ENCODE data around the gene NTN4.
"Not testable (repeated sequence)": the region's sequence is repeated elsewhere in the genome, so short reads cannot be mapped to it uniquely, and the experiment has no call there.

Gene NTN4

DNA sequence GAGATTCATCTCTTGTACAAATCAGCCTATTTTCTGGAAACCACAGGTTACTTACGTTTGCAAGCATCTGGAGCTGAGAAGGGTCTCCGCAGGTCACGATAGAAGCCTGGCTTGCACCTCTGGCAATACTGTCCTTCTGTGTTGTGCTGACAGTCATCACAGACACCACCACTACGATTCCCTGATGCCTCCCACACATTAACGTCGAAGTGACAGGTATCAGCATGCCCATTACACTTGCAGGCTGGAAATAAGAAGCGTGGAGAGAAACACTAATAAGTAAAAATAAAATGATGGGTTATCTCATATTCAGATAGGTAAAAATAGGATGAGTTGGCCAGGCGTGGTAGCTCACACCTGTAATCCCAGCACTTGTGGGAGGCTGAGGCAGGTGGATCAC, 80.2 kb downstream of the NTN4 start:
- DNase-seq (ENCODE audit: low read depth in 3 of 3): no peak

DNA sequence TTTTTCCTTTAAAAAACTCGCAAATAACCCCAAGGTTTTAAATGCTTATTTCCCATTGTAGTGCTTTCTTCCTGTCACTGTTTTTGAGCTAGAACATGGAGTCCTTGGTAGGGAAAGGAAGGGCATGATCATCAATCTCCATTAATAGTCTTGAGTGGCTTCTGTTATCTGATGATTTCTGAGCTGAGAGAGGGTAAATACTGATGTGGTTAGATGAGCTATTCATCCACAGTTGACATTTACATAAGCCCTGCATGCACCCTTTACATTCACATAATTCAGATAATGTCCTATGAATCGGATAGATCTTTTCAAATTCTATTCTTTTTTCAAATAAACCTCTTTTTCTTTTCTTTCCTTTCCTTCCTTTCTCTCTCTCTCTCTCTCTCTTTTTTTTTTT, 81.4 kb downstream of the NTN4 start:
- no peak for DNase-seq (ENCODE audit: low read depth in 3 of 3)

DNA sequence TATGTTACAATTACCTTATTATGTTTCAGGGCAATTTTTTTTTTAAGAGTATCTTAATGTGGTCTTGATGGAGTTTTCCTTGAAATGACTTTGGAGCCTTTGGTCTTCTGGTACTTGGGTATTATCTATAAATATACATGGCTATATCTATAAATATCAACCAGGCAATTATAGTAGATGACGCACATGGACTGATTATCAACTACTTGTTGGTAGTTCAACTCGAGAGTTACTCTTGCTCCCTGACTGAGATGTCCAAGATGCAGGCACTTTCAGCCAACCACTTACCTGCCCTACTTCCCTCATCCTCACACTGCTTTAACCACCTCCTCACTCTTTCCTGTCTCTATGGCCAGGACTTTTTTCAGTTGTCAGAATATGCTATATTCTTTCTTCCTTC, 85.4 kb downstream of the NTN4 start:
- no peak for DNase-seq (ENCODE audit: low read depth in 3 of 3)

DNA sequence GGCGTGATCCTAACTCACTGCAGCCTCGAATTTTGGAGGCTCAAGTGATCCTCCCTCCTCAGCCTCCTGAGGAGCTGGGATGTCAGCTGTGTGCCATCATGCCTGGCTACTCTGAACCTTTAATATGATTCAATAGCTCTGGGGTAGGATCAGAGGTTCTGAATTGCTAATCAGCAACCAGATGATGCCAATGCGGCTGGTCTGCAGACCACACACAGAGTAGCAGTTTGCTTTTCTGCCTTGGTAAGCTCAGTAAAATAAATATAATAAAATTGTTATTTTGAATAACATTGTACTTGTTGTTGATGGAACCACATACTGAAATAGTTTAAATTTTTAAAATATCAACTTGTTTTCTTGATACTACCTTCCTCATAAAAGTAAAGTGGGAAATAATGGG, 86.6 kb downstream of the NTN4 start:
- no peak for DNase-seq (ENCODE audit: low read depth in 3 of 3)

DNA sequence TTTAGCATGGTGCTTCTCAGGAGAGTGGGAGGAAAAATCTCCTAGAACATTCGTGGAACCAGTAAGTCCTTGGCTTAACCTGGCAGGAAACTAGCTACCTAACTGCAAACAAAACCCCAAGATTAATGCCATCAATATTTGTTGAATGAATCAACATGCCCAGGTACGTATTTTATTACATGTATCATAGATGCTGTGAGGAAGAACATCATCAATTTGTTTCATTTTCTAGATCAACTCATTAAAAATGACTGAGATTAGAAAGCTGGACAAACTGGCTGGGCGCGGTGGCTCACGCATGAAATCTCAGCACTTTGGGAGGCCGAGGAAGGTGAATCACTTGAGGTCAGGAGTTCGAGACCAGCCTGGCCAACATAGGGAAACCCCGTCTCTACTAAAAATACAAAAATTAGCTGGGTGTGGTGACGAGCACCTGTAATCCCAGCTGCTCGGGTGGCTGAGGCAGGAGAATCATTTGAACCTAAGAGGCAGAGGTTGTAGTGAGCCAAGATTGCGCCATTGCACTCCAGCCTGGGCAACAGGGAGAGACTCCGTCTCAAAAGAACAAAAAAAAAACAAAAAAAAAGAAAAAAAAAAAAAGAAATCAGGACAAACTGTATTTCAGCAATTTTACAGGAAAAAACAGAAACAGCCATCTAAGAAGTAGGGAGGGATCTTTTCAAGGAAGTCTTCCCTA, 88.7 kb downstream of the NTN4 start:
- DNase-seq (ENCODE audit: low read depth in 3 of 3): no peak

DNA sequence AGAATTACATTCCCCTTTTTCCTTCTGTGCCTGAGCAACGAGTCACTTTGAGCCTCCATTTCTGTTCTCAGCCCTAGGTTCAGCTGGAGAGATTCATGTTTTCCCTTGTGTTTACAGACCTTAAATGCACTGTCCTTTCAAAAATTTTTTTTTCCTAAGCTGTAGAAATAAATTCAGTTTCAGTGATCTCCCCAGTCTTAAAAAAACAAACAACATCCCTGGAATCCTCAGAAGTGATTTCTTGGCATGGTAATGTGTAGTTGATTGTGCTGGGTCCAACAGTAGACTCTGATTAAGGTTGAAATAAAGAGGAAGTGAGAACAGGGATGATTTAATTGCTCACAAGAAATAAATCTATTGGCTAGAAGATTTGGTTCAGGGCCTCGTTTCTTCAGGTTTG, 89.3 kb downstream of the NTN4 start:
- no peak for DNase-seq (ENCODE audit: low read depth in 3 of 3)

DNA sequence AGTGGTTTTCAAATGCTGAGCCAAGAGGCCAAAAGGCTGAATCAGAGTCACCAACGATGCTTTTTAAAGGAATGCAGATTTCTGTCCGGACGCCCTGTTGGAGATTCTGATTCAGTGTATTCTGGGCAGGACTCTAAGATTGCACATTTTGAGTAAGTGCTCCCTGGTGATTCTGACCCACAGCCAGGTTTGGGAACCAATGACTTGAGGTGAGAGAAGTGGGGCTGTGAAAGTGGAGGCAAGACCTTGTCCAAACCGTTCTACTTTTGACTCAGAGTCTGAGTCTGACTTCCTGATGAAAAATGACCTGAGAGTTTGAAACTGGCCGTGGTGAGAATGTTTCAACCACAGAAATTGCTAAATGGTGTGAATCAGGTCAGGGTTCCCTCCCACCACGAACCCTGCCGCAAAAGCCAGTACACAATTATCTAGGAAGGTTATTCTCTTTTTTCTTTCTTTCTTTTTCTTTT, 90.2 kb downstream of the NTN4 start:
- DNase-seq (ENCODE audit: low read depth in 3 of 3): no peak

DNA sequence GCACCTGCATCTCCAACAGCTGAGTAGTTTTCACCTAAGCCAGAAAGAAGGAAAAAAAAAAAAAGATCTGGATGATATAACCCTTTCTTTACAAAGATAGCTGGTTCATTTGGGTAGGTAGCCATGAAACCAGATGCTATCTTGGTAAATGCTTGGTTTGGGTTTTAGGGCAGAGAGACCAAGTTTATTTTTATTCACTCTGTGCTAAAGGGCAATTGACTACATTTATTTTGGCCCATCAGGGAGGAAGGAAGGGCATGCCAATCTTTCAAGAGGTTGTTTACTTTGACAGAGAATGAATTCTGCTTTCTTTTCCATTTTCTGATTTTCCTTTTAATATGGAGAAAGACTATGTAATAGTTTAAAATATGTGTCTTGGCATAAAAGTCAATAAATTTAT, 91.0 kb downstream of the NTN4 start:
- no peak for DNase-seq (ENCODE audit: low read depth in 3 of 3)

DNA sequence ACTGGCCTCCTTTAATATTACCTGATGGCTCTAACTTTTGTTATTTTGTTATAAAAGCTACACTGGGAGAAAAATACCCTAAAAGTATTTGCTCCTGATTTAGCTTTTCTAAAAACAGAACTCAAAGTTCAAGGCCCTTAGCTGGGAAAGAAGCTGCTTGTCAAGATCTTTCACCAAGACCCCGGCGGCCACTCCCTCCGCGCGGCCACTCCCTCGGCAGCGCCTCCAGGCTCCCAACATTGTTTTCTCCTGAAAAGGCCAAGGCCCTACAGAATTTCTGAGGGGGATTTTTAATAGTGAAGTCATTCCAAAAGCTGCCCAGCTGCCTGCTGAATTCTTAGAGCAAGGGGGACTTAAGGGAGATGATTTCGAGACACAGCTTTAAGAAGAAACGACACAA, 96.4 kb downstream of the NTN4 start:
- no peak for DNase-seq (ENCODE audit: low read depth in 3 of 3)

DNA sequence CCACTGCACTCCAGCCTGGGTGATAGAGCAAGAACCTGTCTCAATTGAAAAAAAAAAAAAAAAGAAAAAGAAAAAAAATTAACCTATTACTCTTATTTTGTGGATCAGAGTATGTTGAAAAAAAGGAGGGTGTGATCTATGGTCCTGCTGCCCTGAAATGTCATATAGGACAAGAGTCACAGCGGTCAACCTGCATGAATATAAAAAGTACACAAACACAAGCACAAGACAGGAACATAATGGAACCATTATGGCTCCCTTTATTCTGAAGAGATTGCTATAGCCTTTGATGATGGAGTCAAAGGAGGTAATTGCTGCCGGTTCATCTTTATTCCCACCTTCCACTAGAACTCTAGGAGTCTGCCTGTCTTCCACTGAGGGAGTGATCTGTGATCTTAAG, 96.9 kb downstream of the NTN4 start:
- DNase-seq (ENCODE audit: low read depth in 3 of 3): no peak

DNA sequence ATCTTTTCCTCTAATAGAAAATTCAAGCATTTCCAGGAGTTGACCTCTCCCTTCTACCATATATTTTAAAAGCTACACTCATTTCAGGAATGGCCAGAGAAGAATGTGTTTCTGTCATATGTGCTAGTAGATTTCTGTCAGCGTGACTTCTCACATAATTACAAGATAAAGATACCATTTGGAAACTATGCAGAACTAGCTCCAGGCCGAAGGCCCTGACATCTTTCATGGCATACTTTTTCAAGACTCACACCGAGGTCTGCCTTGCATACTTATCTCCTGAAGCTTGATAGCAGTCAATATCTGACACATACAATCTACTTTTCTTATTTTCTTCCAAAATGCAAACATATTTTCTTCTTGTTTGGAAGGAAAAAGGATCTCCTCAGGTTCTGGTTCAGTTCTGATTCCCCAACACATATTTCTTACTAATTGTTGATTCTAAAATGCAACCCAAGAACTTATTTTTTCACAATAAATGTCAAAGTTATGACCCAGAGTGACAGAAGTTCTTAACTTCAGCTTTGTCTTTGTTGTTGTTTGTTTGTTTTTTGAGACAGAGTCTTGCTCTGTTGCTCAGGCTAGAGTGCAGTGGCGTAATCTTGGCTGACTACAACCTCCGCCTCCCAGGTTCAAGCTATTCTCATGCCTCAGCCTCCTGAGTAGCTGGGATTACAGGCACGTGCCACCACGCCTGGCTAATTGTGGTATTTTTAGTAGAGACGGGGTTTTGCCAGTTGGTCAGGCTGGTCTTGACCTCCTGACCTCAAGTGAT, 99.5 kb downstream of the NTN4 start:
- DNase-seq (ENCODE audit: low read depth in 3 of 3): no peak

DNA sequence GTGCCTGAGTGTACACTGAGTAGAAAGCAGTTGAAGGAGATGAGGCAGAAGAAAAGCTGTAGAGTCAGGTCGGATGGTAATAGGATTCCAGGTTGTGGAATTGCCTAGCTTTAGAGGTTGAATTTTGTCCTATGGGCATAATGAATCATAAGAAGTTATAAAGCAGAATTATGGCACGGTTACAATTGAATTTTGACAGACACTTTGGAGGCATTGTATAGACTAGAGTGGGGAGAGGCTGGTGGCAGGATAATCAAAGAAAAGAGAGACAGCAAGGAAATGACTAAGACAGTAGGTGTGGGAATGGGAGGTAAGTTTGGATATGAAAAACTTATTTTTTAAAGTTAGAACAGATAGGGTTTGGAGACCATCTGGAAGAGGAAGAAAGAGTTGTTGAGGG, 102.6 kb downstream of the NTN4 start:
- DNase-seq (ENCODE audit: low read depth in 3 of 3): no peak

DNA sequence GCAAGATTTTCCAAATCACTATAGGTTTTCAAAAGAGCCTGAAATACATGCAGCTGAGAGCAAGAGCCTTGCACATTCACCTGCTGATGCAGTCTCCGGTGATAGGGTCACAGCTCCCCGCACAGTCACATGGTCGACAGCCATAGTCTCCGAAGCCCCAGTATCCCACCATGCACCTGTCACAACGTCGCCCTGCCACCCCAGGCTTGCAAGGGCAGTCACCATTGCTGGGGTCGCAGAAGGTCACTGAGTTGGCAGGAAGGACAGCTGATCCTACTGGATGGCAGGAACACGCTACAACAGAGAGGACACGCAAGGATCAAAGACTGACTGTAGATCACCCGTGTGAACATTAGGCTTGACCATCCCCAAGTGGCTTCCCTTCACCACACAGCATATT, 107.1 kb downstream of the NTN4 start:
- DNase-seq (ENCODE audit: low read depth in 3 of 3): no peak

DNA sequence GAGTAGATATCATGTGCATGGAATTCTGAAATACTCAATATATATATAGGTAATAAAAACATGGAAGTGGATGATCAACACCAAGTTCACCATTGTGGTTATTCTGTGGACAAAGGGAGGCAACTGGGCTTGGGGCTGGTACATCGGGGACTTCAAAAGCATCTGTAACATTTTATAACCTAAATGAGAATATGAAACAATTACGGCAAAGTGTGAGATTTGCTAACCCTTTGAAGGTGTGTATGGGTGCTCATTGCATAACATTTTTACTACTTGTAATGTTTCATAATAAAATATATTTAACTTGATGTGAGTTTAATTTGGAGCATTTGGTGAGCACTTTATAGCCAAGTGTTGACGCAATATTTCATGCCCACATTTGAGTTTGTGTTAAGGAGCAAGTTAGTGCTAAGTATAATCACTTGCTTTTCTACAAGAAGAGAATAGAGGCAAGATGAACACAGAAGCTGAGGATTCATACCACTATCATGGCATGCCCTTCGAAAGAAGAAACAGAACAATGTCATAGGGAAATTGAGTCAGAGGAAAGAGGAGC, 109.3 kb downstream of the NTN4 start:
- no peak for DNase-seq (ENCODE audit: low read depth in 3 of 3)

DNA sequence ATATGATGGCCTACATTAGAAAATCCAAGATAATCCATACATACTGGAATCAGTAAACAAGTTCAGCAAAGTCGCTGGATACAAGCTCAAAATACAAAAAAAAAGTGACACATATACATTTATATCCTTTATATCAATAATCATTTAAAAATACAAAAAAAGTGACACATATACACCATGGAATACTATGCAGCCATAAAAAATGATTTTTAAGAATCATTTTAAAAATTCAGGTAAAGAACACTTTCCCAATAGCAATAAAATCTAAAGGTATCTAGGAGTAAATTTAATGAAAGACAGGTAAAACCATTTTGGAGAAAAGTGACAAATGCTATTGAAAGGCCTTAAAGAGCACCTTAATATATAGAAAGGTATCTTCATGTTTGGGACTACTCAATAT, 111.9 kb downstream of the NTN4 start:
- DNase-seq (ENCODE audit: low read depth in 3 of 3): no peak

DNA sequence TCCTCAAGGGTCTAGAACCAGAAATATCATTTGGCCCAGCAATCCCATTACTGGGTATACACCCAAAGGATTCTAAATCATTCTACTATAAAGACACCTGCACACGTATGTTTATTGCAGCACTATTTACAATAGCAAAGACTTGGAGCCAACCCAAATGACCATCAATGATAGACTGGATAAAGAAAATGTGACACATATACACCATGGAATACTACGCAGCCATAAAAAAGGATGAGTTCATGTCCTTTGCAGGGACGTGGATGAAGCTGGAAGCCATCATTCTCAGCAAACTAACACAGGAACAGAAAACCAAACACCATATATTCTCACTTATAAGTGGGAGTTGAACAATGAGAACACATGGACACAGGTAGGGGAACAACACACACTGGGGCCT, 112.8 kb downstream of the NTN4 start:
- DNase-seq (ENCODE audit: low read depth in 3 of 3): not testable (repeated sequence)

DNA sequence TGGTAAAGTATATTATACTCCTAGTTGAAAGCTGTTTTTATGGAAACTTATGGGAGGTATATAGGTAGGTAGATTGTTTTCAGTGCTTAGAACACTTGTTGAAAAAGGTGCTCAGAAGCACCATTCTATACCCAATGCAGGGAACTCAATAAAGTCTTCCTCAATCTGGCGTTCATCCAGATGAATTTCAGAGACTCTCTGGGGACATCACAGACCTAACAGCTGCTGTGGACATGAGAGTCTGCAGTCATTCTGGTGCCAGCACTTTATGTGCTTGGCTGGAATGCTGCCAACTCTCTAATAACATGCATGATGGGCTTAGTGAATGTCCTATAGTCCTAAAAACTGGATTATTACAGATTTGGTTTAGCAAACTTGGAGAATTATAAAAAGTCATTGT, 115.9 kb downstream of the NTN4 start:
- DNase-seq (ENCODE audit: low read depth in 3 of 3): no peak

DNA sequence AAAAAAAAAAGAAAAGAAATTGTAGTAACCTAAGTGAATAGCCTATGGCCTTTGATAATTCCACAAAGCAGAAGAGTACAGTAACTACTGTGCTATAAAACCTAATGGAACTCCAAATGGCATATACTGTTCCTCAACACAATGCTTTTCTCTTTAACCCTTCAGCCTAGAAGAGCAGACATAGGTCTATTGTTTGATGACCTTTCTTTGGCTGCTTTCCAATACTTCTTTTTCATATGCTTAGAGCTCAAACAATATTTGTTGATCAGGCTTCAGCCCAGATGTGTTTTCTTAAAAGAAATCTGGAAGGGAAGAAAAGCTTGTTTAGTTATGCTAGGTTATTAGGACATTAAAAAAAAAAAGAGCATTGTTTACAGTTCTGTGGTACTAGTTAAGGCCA, 116.4 kb downstream of the NTN4 start:
- no peak for DNase-seq (ENCODE audit: low read depth in 3 of 3)

DNA sequence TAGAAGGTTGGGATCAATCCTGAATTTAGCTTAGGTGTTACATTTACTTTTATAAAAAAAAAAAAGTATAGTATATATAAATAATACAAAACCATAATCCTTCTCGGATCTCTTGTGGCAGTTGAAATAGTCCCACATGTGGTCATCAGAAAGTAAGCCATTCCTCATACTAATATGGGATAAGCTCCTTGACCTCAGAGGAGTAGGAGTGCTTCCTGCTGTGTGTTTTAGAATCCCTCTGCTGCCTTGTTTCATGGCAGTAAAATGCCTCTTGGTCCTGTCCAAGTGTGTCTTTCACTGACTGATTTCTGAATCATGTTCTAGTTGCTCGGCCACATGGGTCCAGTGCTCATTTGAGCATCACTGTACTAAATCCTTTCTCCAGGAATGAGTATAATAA, 117.0 kb downstream of the NTN4 start:
- DNase-seq (ENCODE audit: low read depth in 3 of 3): no peak

DNA sequence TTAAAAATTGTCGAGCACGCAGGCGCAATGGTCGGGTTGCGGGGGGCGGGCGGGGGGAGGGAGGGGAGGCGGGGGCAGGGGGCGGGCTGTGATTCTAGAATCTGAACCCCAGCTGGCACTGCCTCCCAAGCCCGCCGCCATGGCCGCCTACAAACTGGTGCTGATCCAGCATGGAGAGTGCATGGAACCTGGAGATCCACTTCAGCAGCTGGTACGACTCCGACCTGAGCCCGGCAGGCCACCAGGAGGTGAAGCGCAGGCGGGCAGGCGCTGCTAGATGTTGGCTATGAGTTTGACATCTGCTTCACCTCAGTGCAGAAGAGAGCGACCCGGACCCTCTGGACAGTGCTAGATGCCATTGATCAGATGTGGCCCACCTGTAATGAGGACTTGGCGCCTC, 118.4 kb downstream of the NTN4 start:
- no peak for DNase-seq (ENCODE audit: low read depth in 3 of 3)

DNA sequence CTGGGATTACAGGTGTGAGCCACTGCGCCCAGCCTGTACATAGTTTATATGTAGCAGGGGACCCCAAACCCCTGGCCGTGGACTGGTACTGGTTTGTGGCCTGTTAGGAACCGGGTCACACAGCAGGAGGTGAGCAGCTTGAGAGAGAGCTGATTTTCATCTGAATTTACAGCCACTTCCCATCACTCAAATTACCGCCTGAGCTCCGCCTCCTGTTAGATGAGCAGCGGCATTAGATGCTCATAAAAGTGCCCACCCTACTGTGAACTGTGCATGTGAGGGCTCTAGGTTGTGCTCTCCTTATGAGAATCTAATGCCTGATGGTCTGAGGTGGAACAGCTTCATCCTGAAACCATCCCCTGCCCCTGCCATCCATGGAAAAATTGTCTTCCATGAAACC, 119.3 kb downstream of the NTN4 start:
- DNase-seq (ENCODE audit: low read depth in 3 of 3): no peak

DNA sequence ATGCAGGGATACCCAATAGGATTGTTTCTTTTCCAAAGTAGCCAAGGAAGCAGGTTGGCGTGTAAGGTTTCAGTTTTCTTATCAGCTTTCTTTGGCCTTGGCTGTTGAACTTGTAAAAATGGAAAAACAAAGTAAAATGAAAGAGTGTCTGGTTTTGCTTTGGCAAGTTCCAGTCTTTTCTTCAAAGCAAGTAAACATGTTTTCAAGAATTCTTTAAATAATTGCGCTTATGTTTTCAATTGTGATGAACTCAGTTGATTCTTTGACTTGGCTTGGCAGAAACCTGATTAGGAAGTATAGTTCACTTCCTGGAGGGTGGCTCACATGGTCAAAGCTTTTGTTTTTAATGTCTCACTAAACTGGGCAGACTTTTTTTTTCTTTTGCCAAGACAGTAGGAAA, 127.0 kb downstream of the NTN4 start:
- no peak for DNase-seq (ENCODE audit: low read depth in 3 of 3)

DNA sequence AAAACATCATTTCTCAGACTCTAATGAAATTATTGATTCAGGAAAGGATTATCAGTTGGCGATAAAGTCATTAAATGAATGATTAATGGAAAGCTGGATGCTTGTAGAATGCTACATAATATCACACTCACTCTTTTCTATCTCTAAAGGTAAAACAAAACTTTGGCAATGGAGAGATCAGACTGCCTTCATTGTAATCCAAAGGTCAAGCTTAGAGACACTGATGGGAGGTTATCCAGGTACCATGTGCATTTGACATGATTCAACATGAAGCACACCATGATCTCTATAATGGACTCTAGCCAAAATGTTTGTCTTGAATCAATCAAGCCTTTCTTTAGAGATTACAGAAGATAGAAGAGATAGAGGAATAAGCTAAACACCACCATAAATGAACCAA, 129.2 kb downstream of the NTN4 start:
- DNase-seq (ENCODE audit: low read depth in 3 of 3): no peak
